DMS 273 treated with DMSO at 0.1 percent for 48 hours (cell line): ENCODE results near the gene DHCR24.
"Not testable (repeated sequence)": the region's sequence is repeated elsewhere in the genome, so short reads cannot be mapped to it uniquely, and the experiment has no call there.

ENCODE experiments used
- DNase-seq: peaks from one replicate; lab custom pipeline; 2025; lab: John Stamatoyannopoulos, UW

Gene DHCR24

DNA sequence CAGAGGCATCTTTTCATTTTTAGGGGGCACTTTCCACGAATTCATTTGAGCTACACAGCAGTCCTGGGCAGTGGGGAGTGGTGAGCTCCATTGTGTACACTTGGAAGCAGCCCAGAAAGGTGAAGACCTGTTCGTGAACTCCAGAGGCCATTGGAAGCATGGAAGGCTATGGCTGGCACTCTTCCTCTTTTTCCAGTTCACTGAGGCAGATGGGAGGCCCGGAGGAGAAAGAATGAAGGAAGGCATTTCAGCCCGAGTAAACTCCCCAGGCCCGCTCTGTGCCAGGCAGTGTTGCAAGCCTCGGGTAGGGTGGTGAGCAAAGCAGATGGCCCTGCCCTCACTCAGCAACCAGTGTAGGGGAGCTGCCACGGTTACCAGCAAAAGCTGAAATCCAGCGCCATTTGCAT is 673 bp upstream of the DHCR24 start:
- peak; percentile 42 for DNase-seq

DNA sequence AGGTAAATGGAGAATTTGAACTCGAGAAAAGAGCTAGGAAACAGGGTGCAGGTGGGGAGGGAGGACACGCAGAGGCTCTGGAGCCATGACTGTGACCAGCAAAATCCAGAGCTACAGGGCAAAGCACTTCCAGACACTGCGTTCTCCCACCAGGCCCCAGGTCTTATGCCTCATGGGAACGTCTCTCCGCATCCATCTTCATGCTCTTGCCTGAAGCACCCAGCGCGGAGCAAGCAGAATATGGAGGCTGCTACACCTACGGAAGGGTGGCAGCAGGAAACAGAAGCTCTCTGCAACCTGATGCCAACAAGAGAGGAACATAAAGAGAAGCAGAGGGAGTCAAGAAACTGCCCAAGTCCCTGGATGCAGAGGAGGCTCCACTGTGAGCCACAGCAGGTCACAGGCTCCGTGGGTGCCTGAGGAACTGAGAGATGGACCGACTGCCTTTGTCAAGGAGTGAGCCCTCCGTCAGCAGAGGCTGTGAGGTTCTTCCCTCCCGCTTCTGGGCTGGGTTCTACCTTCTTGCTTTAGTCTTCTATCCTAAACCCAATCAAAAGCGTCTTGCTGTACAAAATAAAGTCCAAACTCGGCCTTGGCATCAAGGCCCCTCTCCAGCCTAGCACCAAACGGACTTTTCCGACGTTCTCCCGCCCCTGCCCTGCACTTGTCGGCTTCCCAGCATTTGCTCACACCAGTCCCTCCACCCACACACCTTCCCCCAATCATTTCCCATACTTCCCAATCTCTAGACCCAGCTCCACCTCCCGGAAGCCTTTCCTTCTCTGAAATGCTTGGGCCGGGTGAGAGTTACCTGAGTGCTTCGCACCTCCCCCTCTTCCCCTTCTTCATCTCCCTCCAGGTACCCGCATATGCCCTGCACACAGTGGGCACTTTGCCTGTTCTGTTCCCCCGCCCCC is 930 bp downstream of the DHCR24 start:
- DNase-seq = no peak

DNA sequence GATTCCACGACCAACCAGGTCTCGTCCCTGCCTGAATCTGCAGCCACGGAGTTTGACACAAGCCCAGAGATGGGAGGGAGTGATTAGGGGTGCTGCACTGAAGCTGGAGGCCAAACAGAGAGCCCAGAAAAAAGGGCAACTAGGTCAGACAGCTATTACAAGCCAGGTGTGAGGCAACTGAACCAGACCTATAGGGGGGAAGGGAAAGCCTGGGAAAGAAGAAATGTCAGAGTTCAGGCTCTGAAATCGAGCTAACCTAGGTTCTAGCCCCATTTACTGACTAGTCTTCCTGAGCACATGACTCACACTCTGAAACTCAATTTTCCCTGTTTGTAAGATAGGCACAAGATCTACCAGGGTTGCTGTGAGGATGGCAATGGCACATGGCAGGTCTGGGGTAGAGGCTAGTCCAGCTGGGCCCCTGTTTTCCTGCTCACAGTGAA is 1.7 kb downstream of the DHCR24 start:
- no peak for DNase-seq

DNA sequence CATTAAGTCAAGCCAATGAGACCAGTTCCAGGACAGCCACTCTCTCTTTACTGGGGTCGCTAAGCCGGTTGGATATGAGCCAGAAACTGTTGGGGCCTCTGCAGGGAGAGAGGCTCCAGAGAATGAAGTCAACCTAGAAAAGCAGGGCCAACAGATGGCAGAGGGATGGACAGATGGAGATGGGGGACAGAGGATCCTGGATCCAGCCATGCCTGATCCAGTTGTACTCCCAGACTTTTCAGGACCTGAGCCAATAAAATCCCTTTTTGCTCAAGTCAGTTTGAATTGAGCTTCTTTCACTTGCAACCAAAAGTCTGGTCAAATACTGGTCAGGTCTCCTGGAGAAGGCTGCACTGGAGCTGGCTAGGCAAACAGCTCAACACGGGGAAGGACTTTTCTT is 2.2 kb downstream of the DHCR24 start:
- DNase-seq = peak; percentile 25

DNA sequence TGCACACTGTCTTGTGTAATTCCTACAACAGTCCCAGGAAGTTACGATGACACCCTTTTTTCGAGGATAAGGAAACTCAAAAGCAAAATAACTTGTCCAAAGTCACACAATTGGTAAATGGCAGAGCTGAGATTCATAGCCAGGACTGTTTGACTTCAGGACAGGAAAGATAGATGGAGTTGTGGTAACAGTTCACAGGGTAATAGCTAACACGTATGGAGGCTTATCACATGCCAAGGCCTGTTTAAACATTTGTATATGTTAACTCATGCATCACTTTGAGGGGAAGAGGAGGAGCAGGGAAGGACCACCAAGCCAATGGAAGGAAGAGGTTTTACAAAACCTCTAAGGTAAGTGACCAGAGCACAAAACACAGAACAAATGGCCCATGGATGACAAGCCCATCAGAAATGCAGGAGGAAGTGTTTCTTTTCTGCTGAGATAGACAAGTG is 2.8 kb downstream of the DHCR24 start:
- DNase-seq = no peak

DNA sequence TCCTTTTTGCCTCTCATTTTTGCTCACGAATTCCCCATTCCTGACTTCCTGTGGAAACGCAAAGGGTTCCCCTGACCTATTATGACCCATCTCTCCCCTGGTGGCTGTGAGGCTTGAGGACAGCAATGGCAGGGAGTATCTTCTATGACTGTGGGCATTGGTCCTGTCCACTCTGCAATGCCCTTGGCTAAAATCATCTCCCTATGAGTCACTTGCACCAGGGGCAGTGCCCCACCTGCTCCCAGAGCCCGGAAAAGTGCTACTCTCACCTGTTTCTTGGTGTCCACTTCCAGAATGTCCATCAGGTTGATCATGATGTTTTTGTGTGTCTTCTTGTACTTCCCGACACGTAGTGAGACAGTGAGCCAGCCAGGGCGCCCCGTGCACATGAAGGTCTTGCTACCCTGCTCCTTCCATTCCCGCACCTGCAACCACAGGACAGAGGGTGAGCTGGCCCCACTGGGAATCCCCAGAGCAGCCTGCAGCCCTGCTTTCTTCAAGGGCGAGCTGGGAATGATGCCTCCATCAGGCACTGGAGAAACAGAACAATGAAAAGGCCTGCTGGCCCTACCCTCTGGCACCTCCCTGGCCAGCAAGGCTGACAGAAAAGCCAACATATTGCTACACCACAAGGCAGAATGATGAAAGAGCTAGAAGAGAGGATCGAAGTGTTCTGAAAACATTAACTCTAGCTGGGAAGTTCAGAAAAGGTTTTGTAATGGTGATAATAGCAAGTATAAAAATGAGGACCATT is 3.5 kb downstream of the DHCR24 start:
- DNase-seq = no peak

DNA sequence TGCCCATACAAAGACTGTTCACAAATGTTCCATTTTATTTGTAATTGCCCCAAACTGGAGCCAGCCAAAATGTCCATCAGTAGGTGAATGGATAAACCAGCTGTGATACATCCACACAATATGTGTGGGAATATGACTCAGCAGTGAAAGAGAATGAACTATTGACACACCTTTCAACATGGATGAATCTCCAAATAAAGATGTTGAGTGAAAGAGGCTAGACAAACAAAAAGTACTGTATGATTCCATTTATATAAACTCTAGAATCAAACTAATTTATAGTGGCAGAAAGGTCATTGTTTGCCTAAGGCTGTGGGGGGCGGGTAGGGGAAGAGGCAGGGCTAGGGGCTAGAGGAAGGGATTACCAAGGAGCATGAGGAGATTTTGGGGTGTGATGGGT is 4.5 kb downstream of the DHCR24 start:
- DNase-seq = no peak

DNA sequence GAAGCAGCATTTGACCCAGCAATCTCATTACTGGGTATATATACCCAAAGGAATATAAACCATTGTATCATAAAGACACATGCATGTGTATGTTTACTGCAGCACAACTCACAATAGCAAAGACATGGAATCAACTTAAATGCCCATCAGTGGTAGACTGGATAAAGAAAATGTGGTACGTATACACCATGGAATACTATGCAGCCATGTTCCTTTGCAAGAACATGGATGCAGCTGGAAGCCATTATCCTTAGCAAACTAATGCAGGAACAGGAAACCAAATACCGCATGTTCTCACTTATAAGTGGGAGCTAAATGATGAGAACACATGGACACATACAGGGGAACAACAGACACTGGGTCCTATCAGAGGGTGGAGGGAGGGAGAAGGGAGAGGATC is 5.4 kb downstream of the DHCR24 start:
- not testable (repeated sequence) for DNase-seq

DNA sequence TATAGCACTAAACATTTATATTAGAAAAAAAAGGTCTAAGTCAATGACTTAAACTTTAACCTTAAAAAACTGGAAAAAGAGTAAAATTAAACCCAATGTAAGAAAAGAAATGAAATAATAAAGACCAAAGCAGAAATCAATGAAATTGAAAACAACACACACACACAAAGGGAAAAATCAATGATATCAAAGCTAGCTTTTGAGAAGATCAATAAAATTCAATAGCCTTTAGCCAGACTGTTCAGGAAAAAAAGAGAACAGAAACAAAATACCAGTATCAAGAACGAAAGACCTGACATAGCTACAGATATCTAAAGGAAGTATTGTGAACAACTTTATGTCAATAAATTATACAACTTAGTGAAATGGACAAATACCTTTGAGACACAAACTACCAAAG is 7.1 kb downstream of the DHCR24 start:
- no peak for DNase-seq

DNA sequence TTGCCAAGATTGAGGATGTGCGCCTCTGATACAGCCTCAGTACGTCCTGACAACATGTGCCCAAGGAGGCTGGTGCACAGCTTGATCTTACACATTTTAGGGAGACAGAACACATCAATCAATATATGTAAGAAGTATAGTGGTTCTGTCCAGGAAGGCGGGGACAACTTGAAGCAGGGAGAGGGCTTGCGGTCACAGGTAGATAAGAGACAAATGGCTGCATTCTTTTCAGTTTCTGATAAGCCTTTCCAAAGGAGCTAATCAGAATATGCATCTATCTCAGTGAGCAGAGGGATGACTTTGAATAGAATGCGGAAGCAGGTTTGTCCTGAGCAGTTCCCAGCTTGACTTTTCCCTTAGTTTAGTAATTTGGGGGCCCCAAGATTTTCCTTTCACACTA is 10.2 kb downstream of the DHCR24 start:
- DNase-seq = no peak

DNA sequence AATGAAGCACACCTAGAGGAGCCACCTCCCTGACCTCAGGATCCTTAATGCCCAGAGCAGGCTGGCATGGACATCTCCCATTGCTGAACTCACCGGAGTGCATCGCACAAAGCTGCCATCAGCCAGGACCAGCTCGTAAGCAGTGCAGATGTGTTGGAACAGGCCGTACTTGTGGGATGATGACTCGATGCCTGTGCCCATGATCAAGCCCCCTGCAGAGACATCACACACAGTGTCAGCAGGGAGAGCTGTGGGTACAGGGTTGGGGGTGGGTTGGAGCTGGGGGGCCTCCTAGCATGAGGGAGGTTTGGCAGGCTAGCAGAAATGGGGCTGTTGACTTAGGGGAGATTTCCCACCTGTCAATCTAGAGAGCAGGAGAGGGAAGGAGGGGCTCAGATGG is 12.0 kb downstream of the DHCR24 start:
- DNase-seq = no peak

DNA sequence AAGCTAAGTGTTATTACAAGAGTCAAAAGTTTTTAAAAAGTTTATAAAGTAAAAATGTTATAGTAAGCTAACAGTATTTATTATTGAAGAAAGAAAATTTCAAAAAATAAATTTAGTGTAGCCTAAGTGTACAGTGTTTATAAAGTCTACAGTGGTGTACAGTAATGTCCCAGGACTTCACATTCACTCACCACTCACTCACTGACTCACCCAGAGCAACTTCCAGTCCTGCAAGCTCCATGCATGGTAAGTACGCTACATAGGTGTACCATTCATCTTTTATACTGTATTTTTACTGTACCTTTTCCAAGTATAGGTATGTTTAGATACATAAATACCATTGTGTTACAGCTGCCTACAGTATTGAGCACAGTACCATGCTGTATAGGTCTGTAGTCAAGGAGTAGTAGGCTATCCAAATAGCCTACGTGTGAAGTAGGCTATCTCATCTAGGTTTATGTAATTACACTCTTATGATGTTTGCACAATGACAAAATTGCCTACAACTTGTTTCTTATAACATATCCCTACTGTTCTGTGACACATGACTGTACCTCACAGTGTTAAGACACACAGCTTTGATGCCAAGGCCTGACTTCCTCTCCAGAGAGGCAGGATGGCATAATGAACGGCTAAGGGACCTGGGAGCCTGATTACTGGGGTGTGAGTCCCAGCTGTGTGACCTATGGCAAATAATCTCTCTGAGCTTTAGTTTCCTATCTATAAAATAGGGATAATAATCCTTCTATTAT is 12.7 kb downstream of the DHCR24 start:
- DNase-seq = no peak

DNA sequence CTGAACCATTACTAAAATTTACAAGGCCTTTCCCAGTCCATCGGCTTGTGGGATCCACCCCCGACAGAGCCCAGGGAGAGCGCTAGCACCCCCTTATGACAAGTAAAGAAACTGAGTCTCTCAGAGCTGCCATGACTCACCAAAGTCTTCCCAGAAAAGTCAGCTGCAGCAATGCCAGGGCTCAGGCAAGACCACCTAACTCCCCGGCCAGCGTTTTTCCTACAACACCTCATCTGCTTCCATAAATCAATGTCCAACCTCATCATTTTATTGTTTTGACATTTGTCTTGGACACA is 15.0 kb downstream of the DHCR24 start:
- DNase-seq = no peak

DNA sequence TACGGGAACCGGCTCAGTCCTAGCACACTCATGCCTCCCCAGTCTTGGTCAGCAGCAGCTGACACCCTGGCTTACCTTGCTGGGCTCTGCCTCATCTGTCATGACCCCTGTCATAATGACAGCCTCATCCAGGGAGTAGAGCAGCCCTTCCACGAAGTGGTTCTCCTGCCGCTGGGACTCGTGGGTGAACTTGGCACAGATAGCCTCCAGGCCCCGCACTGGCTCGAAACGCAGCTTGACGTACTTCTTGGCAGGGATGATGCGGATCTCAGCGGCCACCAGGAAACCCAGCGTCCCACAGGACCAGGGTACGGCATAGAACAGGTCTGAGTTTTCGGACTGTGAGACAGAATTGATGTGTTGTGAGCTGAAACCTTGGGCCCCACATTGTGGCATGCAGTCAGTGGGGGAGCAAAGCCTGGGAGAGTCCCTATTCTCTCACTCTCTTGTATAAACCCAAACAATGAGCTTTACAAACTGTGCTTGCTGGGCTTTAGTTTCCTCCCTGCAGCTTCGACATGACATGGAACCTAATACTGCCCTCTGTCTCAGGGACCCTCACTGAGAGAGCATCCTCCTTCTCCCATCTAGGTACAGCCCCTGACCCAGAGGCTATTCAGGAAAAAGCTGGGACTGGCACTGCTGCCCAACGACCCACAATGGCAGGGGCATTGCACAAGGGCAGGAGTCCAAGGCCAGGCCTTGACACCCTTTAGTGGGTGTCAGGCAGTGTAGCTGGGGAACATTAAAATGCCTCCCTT is 15.5 kb downstream of the DHCR24 start:
- no peak for DNase-seq

DNA sequence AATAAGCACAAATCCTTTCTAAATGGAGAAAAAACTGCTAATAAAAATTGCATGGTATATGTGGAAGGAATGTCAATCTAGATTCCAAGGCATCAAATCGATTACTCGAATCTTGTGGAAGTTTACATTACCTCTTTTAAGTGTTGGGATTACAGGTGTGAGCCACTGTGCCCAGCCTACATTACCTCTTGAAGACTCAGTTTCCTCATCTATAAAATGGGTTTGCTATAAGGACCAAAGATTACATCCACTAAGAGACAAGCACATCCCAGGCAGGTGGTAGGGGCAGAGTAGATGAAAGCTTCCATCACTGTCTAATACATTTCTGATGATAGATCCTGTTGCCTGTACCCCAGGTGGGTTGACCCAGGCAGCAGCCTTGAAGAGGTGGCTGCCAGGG is 16.1 kb downstream of the DHCR24 start:
- DNase-seq = no peak

DNA sequence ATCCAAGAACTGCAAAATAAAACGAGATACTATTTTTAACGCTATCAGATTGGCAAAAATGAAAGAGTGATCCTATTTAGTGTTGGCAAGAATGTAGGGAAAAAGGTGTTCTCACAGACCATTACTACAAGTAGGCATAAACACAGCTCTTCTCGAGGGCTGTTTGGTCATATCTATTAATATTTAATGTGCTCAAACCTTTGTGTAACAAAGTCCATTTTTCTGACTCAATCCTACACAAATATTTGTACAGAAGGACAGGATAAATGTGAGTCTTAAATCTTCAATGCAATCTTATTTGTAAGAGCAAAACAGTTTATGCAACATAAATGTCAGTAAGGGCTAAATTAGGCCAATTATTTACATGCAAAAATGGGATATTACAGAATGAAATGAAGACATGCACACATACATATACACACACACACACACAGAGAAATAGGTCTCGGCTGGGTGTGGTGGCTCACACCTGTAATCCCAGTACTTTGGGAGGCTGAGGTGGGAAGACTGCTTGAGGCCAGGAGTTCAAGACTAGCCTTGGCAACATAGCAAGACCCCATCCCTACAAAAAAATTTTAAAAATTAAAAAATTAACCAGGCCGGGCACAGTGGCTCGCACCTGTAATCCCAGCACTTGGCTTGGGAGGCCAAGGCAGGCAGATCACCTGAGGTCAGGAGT is 17.7 kb downstream of the DHCR24 start:
- DNase-seq = no peak

DNA sequence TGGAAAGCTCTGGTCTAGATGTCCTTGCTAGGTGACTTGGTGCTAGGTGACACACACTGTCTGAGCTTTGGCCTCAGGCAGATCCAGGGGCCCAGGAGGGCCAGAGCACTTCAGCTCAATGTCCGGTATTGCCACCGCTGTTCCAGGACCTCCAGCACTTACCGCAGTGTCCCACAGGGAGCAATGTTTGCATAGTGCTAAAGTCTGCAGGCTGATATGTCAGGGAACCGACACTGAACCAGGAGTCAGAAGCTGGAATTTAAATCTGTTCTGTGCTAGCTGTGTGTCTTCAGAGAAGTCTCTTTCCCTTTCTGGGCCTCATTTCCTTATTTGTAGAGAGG is 19.3 kb downstream of the DHCR24 start:
- DNase-seq = no peak

DNA sequence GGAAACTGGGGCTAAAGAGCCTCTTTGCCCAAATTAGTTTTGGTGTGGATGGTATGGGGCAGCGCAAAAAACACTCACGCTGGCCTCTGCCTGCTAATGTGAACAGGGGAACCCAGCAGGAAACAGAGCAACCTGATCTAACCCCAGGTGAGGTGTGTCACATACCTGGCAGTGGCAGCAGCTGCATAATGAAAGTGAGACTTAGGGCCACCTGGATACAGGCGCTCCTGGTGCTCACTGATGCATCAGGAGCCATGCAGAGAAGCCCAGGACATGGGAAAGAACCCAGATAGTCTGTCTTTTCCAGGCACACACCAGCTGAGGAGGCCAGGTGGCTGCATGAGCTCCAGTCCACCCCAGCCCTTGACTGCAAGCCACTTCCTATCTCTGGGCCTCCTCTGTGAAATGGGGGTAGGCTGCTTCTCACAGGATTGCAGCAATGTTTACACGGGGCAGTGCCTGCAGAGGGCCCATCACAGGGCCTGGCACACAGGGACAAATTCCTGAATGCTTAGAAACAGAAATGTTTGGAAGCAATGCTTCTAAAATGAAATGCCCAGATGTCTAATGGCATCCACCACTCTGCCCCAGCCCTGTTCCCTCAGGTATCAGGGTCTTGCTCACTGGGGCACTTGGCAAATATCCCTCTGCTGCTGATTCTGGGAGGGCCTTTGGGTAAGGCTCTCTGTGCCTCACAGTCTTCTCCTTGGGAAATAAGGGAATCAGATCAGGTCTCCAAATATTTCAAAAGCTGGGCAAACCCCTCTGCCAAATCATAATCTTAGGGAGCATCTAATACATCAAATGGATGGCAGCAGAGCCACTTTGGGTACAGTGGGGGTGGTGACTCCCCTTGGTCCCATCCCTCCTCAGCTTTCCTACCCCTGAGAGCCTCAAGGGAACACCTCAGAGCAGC is 19.9 kb downstream of the DHCR24 start:
- DNase-seq = no peak

DNA sequence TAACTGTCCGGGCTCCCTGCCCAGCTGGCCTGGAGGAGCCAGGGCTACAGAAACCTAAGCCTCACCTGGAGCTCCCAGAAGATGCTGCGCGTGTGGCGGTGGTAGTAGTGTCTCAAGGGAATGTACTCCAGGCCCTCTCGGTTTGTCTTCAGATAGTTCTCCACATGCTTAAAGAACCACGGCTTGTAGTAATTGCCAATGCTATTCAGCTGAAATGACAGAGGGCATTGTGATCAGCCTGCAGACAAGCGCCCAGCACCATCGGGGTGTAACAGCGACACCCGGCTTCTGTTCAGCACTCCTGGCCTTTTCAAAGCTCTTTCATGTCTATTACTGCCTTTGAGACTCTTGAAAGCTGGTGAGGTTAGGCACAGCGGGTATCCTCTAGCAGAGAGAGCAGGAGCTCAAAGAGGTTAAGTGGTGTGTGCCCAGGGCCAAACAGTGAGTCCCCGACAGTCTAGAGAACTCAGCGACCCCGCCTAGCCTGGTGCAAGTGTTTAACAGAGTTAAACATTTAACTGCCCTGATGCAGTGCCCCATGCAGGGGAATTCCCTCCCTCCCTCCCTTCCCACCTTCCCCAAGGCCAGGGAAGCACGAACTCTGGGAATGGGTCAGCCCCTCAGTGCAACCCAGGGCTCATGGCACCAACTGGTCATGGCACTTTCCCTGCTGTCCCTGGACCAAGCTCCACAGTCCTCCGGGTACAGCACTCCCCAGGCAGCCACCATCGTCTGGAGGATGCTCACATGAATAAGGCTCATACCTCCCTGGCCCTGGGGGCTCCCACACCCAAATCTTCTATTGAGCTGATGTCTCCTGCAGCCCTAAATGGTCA is 21.5 kb downstream of the DHCR24 start:
- DNase-seq = no peak
